VCaP (cell line): ENCODE data around the gene KAZN.
"Not testable (repeated sequence)": the region's sequence is repeated elsewhere in the genome, so short reads cannot be mapped to it uniquely, and the experiment has no call there.

Experiments
- H3K27ac ChIP-seq: fragments of 450-650 bp; 2 replicates; pipeline ENCODE4 v1.5.1; 2017
- TF ChIP-seq, protein P1 (sequence below): fragments of 450-650 bp; conservative IDR thresholded peaks from 2 replicates; pipeline ENCODE4 v1.5.1; 2017; ENCODE audit warnings: mild to moderate bottlenecking, moderate library complexity

KAZN gene

DNA sequence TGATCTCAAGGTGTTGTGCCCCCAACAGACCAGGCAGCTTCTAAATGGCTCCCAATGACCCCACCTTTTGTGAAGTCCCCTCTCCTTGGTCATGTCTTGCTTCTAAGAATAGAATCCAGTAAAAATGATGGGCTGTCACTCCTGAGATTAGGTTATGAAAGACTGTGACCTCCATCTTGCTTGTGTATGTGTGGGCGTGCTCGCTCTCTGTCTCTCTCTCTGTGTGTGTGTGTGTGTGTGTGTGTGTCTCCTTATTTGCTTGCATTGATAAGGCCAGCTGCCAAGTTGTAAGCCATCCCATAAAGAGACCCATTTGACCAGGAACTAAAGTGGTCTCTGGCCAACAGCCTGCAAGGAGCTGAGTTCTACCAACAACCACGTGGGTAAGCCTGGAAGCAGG, 532.1 kb downstream of the KAZN start:
- TF ChIP-seq, protein P1, sequence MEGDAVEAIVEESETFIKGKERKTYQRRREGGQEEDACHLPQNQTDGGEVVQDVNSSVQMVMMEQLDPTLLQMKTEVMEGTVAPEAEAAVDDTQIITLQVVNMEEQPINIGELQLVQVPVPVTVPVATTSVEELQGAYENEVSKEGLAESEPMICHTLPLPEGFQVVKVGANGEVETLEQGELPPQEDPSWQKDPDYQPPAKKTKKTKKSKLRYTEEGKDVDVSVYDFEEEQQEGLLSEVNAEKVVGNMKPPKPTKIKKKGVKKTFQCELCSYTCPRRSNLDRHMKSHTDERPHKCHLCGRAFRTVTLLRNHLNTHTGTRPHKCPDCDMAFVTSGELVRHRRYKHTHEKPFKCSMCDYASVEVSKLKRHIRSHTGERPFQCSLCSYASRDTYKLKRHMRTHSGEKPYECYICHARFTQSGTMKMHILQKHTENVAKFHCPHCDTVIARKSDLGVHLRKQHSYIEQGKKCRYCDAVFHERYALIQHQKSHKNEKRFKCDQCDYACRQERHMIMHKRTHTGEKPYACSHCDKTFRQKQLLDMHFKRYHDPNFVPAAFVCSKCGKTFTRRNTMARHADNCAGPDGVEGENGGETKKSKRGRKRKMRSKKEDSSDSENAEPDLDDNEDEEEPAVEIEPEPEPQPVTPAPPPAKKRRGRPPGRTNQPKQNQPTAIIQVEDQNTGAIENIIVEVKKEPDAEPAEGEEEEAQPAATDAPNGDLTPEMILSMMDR, result no peak
- no peak overlapping the region for H3K27ac ChIP-seq

DNA sequence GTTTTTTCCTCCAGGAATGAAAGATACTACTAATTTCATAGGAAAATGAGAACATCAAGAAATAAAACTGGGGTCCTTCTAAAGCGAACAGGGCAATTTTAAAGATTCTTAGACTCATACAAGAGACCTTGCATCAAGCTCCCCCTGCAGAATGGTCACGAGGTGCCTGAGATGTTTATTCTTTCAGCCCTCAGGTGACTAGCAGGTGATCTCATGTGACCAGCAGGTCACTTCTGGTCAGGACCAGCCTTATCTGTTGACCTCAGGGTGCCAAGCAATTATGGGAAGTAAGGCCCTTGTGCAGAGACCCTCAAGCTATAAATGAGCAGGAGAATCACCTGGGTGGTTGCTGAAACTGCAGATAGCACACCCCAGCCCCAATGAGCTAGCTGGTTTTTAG, 534.5 kb downstream of the KAZN start:
- H3K27ac ChIP-seq, result no peak overlapping the region
- TF ChIP-seq, protein P1, result no peak

DNA sequence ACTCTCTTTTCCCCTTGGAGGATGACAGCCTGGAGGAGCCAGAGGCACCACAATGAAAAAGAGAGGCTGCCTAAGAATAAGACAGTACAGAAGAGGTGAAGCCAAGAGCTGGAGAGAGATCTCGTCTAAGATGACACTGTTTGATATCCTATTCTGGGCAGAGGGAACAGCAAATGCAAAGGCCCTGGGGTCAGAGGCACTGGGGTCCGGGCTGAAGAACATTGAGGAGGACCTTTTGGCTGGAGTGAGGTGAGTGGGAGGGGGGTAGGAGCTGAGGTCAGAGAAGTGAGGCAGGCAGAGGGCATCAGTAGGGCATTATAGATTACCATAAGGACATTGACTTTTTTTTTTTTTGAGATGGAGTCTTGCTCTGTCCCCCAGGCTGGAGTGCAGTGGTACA, 535.8 kb downstream of the KAZN start:
- H3K27ac ChIP-seq, result no peak overlapping the region
- TF ChIP-seq, protein P1, result no peak

DNA sequence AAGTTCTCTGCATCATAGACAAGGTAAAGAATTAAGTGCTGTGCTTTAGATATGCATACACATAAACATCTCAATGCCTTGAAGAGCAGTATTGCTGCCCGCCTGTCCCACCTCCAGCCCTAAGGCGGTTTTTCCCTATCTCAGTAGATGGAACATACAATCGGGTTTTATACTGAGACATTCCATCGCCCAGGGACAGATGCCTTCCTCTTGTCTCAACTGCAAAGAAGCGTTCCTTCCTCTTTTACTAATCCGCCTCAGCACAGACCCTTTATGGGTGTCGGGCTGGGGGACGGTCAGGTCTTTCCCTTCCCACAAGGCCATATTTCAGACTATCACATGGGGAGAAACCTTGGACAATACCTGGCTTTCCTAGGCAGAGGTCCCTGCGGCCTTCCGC, 537.1 kb downstream of the KAZN start:
- not testable (repeated sequence) for H3K27ac ChIP-seq

DNA sequence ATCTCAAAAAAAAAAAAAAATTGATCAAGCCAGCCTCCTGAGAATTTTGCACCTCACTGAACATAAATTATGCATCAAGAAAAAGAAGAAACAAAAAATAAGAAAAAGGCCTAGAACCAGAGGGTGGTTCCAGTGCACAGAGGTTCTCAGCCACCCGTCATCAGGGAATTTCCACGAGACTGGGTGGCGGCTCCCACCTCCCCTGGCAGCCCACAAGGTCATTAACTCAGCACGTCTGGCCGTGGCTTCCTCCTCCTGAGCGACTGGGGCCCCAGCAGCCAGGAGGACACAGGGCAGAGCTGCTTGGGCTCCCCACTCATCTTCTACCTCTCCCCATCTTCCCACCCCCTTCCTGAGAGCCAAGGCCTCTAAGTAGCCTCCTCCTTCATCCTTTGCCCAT, 539.3 kb downstream of the KAZN start:
- TF ChIP-seq, protein P1, result no peak

DNA sequence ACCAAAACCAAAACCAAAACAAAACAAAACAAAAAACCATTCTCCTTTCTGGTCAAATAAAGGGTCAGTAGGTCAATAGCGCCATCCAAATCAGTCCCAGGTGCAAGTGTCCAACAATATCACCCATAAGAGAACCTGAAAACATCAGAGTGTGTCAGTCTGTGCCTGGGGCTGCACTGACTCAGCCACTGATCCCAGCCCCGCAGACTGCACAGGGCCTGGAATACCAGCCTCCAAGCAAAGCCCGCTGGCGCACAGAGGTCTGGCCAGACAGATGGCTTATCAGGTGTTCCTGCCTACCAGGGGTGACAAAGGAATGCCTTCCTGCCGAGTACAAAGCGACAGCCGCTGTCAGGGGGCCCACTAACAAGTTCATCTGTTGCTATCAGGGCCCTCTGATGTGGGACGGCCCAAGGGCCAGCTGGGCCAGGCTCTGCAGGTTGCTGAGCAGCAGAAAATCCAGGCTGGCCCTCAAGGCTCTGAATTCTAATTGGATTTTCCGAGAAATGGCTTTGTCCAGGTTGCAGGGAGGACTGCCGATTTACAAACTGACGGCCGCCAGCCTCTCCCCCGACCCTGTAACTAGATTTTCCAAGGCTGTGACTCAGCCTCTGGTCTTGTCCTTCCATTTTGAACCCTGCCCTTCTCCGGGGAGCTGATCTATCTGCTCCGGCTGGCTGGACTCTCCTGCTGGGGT, 541.3 kb downstream of the KAZN start:
- H3K27ac ChIP-seq, result no peak overlapping the region
- TF ChIP-seq, protein P1, result no peak

More for the DNA sequence above, 539.3 kb downstream of the KAZN start:
- H3K27ac ChIP-seq, result no peak overlapping the region

DNA sequence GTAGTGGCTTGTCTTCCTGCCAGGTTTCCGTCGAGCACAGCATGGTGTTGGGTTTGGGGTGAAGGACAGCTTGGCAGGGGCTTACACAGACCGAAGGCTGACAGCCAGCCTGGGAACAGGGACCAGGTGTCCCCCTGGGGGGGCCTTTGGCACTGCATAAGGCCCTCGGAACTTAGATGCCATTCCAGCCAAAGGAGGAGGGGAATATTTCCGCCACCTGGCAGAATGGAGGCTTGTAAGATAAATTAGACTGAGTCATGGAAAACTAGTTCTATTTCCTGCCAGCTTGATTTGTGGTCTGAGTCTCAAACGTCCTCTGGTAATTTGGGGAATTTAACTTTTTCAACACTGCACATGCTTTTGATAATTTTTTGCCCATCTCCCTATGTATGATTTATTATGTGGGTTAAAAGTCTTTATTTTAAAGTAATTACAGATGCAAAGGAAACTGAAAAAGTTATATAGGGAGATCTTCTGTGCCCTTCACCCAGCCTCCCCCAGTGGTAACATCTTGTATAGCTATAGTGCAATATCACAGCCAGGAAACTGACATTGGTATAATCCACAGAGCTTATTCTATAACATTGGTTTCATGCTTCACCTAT, 543.6 kb downstream of the KAZN start:
- TF ChIP-seq, protein P1, result no peak
- H3K27ac ChIP-seq, result no peak overlapping the region

DNA sequence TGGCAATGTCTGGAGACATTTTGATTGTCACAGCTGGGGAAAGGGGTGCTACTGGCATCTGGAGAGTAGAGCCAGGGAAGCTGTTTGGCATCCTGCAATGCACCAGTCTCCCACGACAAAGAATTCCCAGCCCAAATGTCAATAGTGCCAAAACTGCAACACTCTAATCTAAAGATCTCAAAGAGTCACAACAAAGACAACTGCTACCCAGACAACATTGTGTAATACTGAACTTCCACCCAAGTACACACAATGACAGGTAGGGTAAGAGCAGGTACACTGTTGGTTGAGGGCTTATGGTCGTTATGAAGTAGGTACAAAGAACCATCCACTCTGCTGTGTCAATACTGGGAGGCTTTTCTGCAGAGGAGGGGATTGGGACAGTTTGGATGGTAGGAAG, 546.8 kb downstream of the KAZN start:
- H3K27ac ChIP-seq, result no peak overlapping the region
- TF ChIP-seq, protein P1, result no peak
